SKM-1 treated with dmso at 0.1 percent for 144 hours (cell line): Measurements from ENCODE around the gene MT4.
A peak's percentile ranks its signal among the peaks of the same experiment; 100 is the strongest.

Experiments used
- DNase-seq: peaks from one replicate; lab custom pipeline; 2025; ENCODE audit not compliant: unreplicated experiment; lab: John Stamatoyannopoulos, UW

Gene MT4

GRCh38 chr16:56564793-56565477, at the start of gene MT4:
MT4 (plus strand) TSS chr16:56565073; CDS start chr16:56565129, 56 bp downstream.
- no peak for DNase-seq

- DNase-seq: no peak
These were observed 49.2 kb upstream of the MT4 start for GRCh38 chr16:56515665-56516064.

GRCh38 chr16:56517206-56517605, 47.7 kb upstream of the MT4 start:
- no peak for DNase-seq

GRCh38 chr16:56518425-56518824, 46.4 kb upstream of the MT4 start:
- no peak for DNase-seq

- DNase-seq: peak; percentile 86
These were observed 45.2 kb upstream of the MT4 start, which contains the start of gene BBS2 for GRCh38 chr16:56519459-56520250. BBS2 (minus strand) TSS chr16:56520024; CDS start chr16:56519862, 162 bp downstream.

- DNase-seq: no peak
These were observed 44.7 kb upstream of the MT4 start for GRCh38 chr16:56520251-56520577.

GRCh38 chr16:56525236-56525635, 39.6 kb upstream of the MT4 start:
- no peak for DNase-seq

GRCh38 chr16:56530872-56531271, 34.0 kb upstream of the MT4 start:
- DNase-seq: no peak

GRCh38 chr16:56532714-56533113, 32.2 kb upstream of the MT4 start:
- DNase-seq: no peak

- no peak for DNase-seq
These were observed 30.0 kb upstream of the MT4 start for GRCh38 chr16:56534847-56535383.

- DNase-seq: no peak
These were observed 26.5 kb upstream of the MT4 start for GRCh38 chr16:56538331-56538730.

- DNase-seq: no peak
These were observed 25.2 kb upstream of the MT4 start for GRCh38 chr16:56539656-56540055.

GRCh38 chr16:56542039-56542438, 22.8 kb upstream of the MT4 start:
- DNase-seq: no peak

- peak; percentile 32 for DNase-seq
These were observed 17.5 kb upstream of the MT4 start for GRCh38 chr16:56547120-56547948.

- no peak for DNase-seq
These were observed 16.8 kb upstream of the MT4 start for GRCh38 chr16:56547949-56548567.

GRCh38 chr16:56549161-56549560, 15.7 kb upstream of the MT4 start:
- no peak for DNase-seq

- no peak for DNase-seq
These were observed 15.0 kb upstream of the MT4 start for GRCh38 chr16:56549744-56550385.

- no peak for DNase-seq
These were observed 12.8 kb upstream of the MT4 start for GRCh38 chr16:56551796-56552738.

GRCh38 chr16:56554441-56554840, 10.4 kb upstream of the MT4 start:
- DNase-seq: no peak
